Endothelial cell of umbilical vein (primary cell): ENCODE data around the gene DPYD. TPM values are rescaled to one million over a fixed set of nuclear protein-coding genes. Genes with fewer than 3 reads are reported as not detected.

Source experiments
- BruUV-seq: library from RNA; stranded (reverse); fragments of 400-500 nt; replicated peaks from 2 replicates; lab custom pipeline; 2021; lab: Mats Ljungman, UMichigan
- CTCF ChIA-PET: fragments of 300-600, 350-600 bp; sonication (Branson Sonifier 250); formaldehyde crosslinking; loops from one replicate; lab custom pipeline; 2021; ENCODE audit warnings: antibody characterized with exemption, inconsistent platforms; lab: Charles Lee
- POLR2A ChIA-PET: fragments of 300-600, 350-600 bp; sonication (Branson Sonifier 250); formaldehyde crosslinking; loops from one replicate; lab custom pipeline; 2021; ENCODE audit warnings: antibody characterized with exemption, inconsistent platforms; lab: Charles Lee
- DNase-seq: peaks from one replicate; pipeline ENCODE4 v3.0.0-alpha.2; 2011; ENCODE audit warnings: low read depth, low spot score
- FAIRE-seq: peaks from 2 replicates; lab custom pipeline; 2011; peaks lifted over from hg19 to GRCh38; lab: Jason Lieb, UNC
- H2AFZ ChIP-seq: 2 replicates; pipeline ENCODE4 v1.6.0; 2012; ENCODE audit warnings: low read depth, low read length, control low read depth, inconsistent platforms
- H3K27ac ChIP-seq: 2 replicates; pipeline ENCODE4 v1.5.1; 2011; ENCODE audit warnings: low read depth, mild to moderate bottlenecking, control low read depth, low read length, moderate library complexity; ENCODE audit not compliant: insufficient read depth
- H3K27me3 ChIP-seq, 2 experiments: 2 replicates each; pipeline versions ENCODE4 v1.6.0 to v1.6.1; 2011; ENCODE audit warnings: low read length in 2 of 2, mixed read lengths in 1 of 2; ENCODE audit not compliant: control insufficient read depth in 2 of 2, insufficient read depth in 2 of 2
- H3K36me3 ChIP-seq, 2 experiments: 2 replicates in 1 of 2; 3 replicates in 1 of 2; pipeline ENCODE4 v1.5.1; 2011; ENCODE audit warnings: low read length in 2 of 2, mild to moderate bottlenecking in 1 of 2, moderate library complexity in 1 of 2; ENCODE audit not compliant: control insufficient read depth in 2 of 2, insufficient read depth in 2 of 2; ENCODE audit errors: extremely low read depth in 1 of 2
- H3K4me1 ChIP-seq: 3 replicates; pipeline ENCODE4 v1.5.1; 2011; ENCODE audit warnings: mild to moderate bottlenecking, low read length; ENCODE audit not compliant: control insufficient read depth, insufficient read depth; ENCODE audit errors: extremely low read depth
- H3K4me2 ChIP-seq: 2 replicates; pipeline ENCODE4 v1.6.1; 2011; ENCODE audit warnings: low read length, control low read depth, mixed read lengths; ENCODE audit not compliant: insufficient read depth
- H3K4me3 ChIP-seq, 3 experiments: fragments of 200-600 bp in 1 of 3; sonication (generic), shearing (Covaris generic) in 1 of 3; replicated peaks in 1 of 3; 2 replicates each; pipeline ENCODE4 v1.5.1; 2011 to 2016; ENCODE audit warnings: control low read depth in 3 of 3, low read length in 3 of 3, mild to moderate bottlenecking in 2 of 3, inconsistent platforms in 1 of 3, low read depth in 1 of 3, moderate library complexity in 1 of 3; ENCODE audit not compliant: insufficient read depth in 1 of 3
- H3K79me2 ChIP-seq: 2 replicates; pipeline ENCODE4 v1.6.0; 2012; ENCODE audit warnings: low read length, inconsistent platforms; ENCODE audit not compliant: control insufficient read depth, insufficient read depth
- H3K9ac ChIP-seq: replicated peaks from 2 replicates; pipeline ENCODE3; 2011; ENCODE audit warnings: low read length, control low read depth; ENCODE audit not compliant: insufficient read depth; ENCODE audit errors: extremely low read depth
- H3K9me1 ChIP-seq: replicated peaks from 3 replicates; pipeline ENCODE4 v1.6.0; 2011; ENCODE audit warnings: mild to moderate bottlenecking, low read length; ENCODE audit not compliant: control insufficient read depth, insufficient read depth; ENCODE audit errors: extremely low read depth
- H3K9me3 ChIP-seq: replicated peaks from 2 replicates; pipeline ENCODE4 v1.5.1; 2012; ENCODE audit warnings: low read length, inconsistent platforms; ENCODE audit not compliant: control insufficient read depth, insufficient read depth
- H4K20me1 ChIP-seq: replicated peaks from 2 replicates; pipeline ENCODE3; 2011; ENCODE audit warnings: mild to moderate bottlenecking, low read length; ENCODE audit not compliant: control insufficient read depth, insufficient read depth; ENCODE audit errors: extremely low read depth
- CTCF ChIP-seq, 2 donors: IDR thresholded peaks; 1 replicate in 1 of 2; 2 replicates in 1 of 2; pipeline ENCODE4 v1.5.1; 2011; ENCODE audit warnings: low read length in 2 of 2, mild to moderate bottlenecking in 2 of 2, moderate library complexity in 2 of 2, control low read depth in 1 of 2, inconsistent platforms in 1 of 2, low read depth in 1 of 2; ENCODE audit not compliant: insufficient read depth in 1 of 2; ENCODE audit errors: extremely low read depth in 1 of 2
- EZH2 ChIP-seq: IDR thresholded peaks from 2 replicates; pipeline ENCODE4 v1.6.1; 2012; ENCODE audit warnings: borderline replicate concordance, low read depth, mild to moderate bottlenecking, moderate library complexity, low read length, inconsistent platforms; ENCODE audit not compliant: severe bottlenecking
- FOS ChIP-seq: IDR thresholded peaks from 2 replicates; pipeline ENCODE4 v1.6.1; 2011; ENCODE audit warnings: mild to moderate bottlenecking, low read length, moderate library complexity, borderline replicate concordance; ENCODE audit not compliant: insufficient read depth
- GATA2 ChIP-seq: IDR thresholded peaks from 2 replicates; pipeline ENCODE4 v1.7.0; 2011; ENCODE audit warnings: low read depth, mild to moderate bottlenecking, moderate library complexity, mixed read lengths, low read length; ENCODE audit not compliant: insufficient read length, insufficient read depth
- JUN ChIP-seq: IDR thresholded peaks from 2 replicates; pipeline ENCODE4 v1.6.1; 2011; ENCODE audit warnings: borderline replicate concordance, low read depth; ENCODE audit not compliant: insufficient read length, insufficient read depth
- MAX ChIP-seq: IDR thresholded peaks from 2 replicates; pipeline ENCODE4 v1.6.1; 2011; ENCODE audit not compliant: insufficient read depth, insufficient read length
- MYC ChIP-seq: IDR thresholded peaks from one replicate; pipeline ENCODE4 v1.6.1; 2011; ENCODE audit warnings: mild to moderate bottlenecking, low read depth, low read length
- POLR2A ChIP-seq: IDR thresholded peaks from 2 replicates; pipeline ENCODE4 v1.6.1; 2012; ENCODE audit warnings: low read depth, mild to moderate bottlenecking, control low read depth, low read length
- POLR2AphosphoS5 ChIP-seq: IDR thresholded peaks from 2 replicates; pipeline ENCODE4 v1.6.1; 2012; ENCODE audit warnings: low read depth, mild to moderate bottlenecking, control low read depth, low read length, moderate library complexity; ENCODE audit not compliant: insufficient read depth
- dilution Hi-C: fragments of 300-500 bp; cut with MboI; formaldehyde crosslinking; loops from one replicate; pipeline ENCODE4 v1.15.0; 2019; ENCODE audit warnings: low sequenced_read_pairs; ENCODE audit not compliant: extremely low pct_ligation_motif_present
- intact Hi-C: fragments of 100-400 bp; cut with micrococcal nuclease; formaldehyde crosslinking; loops from one replicate; pipeline ENCODE4 v1.10.0; 2022
- polyA plus RNA-seq, 4 experiments: library from polyadenylated mRNA; depleted of rRNA in 3 of 4; stranded (reverse) in 3 of 4; unstranded in 1 of 4; fragments of >200 nt; gene quantifications; 2 replicates each; pipeline versions ENCODE4 v1.2.1 to v1.2.3, GENCODE V29; 2011 to 2012; ENCODE audit warnings: missing spikeins in 1 of 4
- total RNA-seq: library from RNA; stranded (reverse); gene quantifications from 2 replicates; pipeline ENCODE4 v1.2.3, GENCODE V29; 2021

The DPYD gene
- total and polyA plus RNA-seq, 2 donors (not counting 3 experiments of a cell fraction or from before 2014, with no cell fraction given) = 4.6 to 15.1 TPM

- Histone ChIP-seq H3K9me3 (no peaks in the 10 kb centered on the region), H3K4me2 (no peak overlapping the region), H2AFZ (no peak overlapping the region), H3K27me3 (no peaks in the 10 kb centered on the region), H3K79me2 (no peaks in the 10 kb centered on the region), H3K9me1 (no peaks in the 10 kb centered on the region), H3K9ac (no peak overlapping the region), H3K27ac (no peak overlapping the region), H3K4me3 (no peak overlapping the region), H3K4me1 (no peaks in the 10 kb centered on the region), H4K20me1 (no peaks in the 10 kb centered on the region), H3K36me3 (no peaks in the 10 kb centered on the region)
- POLR2A ChIA-PET = no interaction called here
- no TSS peak for BruUV-seq
- no peak for DNase-seq
- FAIRE-seq = no peak
- intact Hi-C loops (no loop called here), dilution Hi-C loops (no loop called here)
- CTCF ChIA-PET = interaction anchor here (1.5 kb wide), 1 partner anchor 10 kb away, joined by 6 read pairs; no protein-coding TSS in a partner anchor
- no peak for TF ChIP-seq MYC
- TF ChIP-seq POLR2A = no peak
- TF ChIP-seq CTCF (IDR thresholded peaks at IDR 0.05; ENCODE audit: extremely low read depth in 1 of 2, insufficient read depth in 1 of 2, low read depth in 1 of 2, low read length in 2 of 2) = no peak
- no peak for TF ChIP-seq GATA2
- TF ChIP-seq MAX = no peak
- no peak for TF ChIP-seq POLR2AphosphoS5
- TF ChIP-seq JUN = no peak
- no peak for TF ChIP-seq FOS
- no peak for TF ChIP-seq EZH2
Measured at GRCh38 chr1:97128426-97128825, 792.4 kb downstream of the DPYD start.
